SHP77 treated with DMSO at 0.1 percent for 48 hours (cell line): Measurements from ENCODE around the gene KIN.
A peak's percentile ranks its signal among the peaks of the same experiment; 100 is the strongest.
"Not testable (repeated sequence)": the region's sequence is repeated elsewhere in the genome, so short reads cannot be mapped to it uniquely, and the experiment has no call there.

Experiments used
- DNase-seq: peaks from one replicate; lab custom pipeline; 2025; lab: John Stamatoyannopoulos, UW

KIN gene

GRCh38 chr10:7794251-7795026 is 6.6 kb upstream of the KIN start:
- DNase-seq = no peak

- DNase-seq = no peak
These were observed 4.7 kb upstream of the KIN start for GRCh38 chr10:7792541-7792940.

GRCh38 chr10:7789390-7789789 is 1.6 kb upstream of the KIN start:
- no peak for DNase-seq

- no peak for DNase-seq
These were observed 970 bp upstream of the KIN start for GRCh38 chr10:7788639-7789286.

GRCh38 chr10:7787150-7787856 is 490 bp downstream of the KIN start:
- DNase-seq = no peak

- DNase-seq = no peak
These were observed 1.4 kb downstream of the KIN start for GRCh38 chr10:7786430-7786829.

- DNase-seq = not testable (repeated sequence)
These were observed 5.6 kb downstream of the KIN start for GRCh38 chr10:7782194-7782593.

- no peak for DNase-seq
These were observed 11.0 kb downstream of the KIN start for GRCh38 chr10:7776777-7777176.

DNA sequence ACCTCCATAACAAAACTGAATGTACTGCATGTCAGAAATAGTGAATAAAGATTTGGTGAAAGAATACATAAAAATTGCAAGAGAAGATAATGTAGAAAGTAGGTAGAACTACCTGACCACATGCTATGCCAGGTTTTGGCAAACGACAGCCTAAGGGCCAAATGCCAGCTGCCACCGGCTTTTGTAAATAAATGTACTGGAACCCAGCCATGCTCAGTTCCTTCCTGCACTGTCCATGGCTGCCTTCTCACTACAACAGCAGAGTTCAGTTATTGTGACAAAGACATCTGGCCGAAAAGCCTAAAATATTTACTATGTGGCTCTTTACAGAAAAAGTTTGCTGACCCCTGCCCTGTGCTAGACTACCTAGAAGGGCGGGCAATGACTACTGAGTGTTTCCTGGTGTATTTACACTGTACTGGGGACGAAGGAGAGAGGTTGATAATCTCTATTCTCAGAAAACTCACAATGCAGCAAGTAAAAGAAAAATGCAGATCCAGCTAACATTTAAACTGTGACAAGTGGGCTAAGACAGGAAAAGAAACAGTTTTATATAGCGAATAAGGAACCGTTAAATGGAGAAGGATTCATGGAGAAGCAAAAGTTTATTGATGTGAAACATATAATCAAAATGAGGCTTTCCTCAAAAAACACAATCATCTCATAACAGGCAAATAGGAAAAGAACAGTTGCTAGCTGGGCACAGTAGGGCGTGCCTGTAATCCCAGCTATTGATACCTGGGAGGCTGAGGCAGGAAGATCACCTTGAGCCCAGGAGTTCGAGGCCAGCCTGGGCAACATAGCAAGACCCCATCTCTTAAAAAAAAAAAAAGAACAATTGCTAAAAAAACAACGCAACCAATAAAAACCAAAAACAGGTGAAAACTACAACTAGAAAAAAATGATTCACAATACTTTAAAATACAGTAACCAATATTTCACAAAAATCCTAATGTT is 13.7 kb downstream of the KIN start:
- peak; percentile 35 for DNase-seq

GRCh38 chr10:7768417-7768816 is 19.4 kb downstream of the KIN start:
- DNase-seq = no peak

GRCh38 chr10:7767209-7767608 is 20.6 kb downstream of the KIN start:
- no peak for DNase-seq

GRCh38 chr10:7766241-7766640 is 21.6 kb downstream of the KIN start:
- no peak for DNase-seq

- DNase-seq = no peak
These were observed 23.9 kb downstream of the KIN start for GRCh38 chr10:7763929-7764328.

- no peak for DNase-seq
These were observed 31.3 kb downstream of the KIN start for GRCh38 chr10:7756360-7756992.

DNA sequence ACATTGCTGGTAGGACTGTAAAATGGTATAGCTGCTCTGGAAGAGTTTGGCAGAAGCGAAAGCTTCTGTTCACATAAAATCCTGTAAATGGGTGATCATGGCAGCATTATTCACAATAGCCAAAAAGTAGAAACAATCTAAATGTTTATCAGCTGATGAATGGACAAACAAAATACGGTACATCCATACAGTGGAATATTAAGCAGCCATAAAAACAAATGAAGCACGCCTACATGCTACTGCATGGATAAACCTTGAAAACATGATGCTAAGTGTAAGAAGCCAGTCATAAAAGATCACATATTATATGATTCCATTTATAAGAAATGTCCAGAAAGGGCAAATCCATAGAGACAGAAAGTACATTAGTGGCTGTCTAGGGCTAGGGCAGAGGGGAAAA is 32.7 kb downstream of the KIN start:
- no peak for DNase-seq

DNA sequence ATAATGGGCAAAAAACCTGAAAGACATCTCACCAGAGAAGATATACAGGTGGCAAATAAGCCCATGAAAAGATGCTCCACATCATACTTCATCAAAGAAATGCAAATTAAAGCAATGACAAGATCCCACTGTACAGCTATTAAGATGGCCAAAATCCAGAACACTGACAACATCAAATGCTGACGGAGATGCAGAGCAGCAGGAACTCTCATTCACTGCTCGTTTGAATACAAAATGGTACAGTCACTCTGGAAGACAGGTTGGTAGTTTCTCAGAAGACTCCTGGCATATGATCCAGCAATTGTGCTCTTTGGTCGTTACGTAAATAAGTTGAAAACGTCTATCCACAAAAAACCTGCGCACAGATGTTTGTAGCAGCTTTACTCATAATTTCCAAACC is 35.5 kb downstream of the KIN start:
- no peak for DNase-seq

DNA sequence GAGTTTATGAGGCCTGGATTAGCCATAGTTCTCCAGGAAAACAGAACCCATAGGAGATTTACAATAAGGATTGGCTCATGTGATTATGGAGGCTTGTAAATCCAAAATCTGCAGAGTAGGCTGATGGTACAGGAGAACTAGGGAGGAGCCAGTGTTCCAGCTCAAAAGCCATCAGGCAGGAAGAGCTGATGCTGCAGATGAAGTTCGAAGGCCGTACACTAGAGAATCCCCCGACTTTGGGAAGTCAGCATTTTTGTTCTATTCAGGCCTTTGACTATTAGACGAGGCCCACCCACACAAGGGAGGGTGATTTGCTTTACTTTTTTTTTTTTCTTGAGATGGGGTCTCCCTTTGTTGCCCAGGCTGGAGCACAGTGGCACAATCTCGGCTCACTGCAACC is 37.6 kb downstream of the KIN start:
- DNase-seq = no peak

GRCh38 chr10:7748637-7749036 is 39.2 kb downstream of the KIN start:
- DNase-seq = not testable (repeated sequence)

DNA sequence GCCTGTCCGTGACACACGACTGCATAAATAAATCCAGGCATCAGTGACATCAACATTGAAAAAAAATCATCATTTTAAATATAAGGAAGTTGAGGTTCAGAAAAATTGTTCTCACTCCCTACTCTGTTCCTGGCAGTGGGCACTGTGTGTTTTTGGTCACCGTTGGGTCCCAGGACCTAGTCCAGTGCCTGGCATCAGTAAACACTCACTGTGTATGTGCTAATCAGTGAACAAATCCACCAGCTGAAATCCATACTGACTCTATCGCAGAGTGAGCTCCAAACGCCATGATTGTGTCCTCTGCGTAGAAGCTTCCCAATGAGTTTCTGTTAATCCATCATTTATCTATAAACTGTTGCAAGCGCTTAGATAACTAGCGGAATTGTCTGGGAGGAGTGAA is 43.5 kb downstream of the KIN start:
- DNase-seq = no peak

DNA sequence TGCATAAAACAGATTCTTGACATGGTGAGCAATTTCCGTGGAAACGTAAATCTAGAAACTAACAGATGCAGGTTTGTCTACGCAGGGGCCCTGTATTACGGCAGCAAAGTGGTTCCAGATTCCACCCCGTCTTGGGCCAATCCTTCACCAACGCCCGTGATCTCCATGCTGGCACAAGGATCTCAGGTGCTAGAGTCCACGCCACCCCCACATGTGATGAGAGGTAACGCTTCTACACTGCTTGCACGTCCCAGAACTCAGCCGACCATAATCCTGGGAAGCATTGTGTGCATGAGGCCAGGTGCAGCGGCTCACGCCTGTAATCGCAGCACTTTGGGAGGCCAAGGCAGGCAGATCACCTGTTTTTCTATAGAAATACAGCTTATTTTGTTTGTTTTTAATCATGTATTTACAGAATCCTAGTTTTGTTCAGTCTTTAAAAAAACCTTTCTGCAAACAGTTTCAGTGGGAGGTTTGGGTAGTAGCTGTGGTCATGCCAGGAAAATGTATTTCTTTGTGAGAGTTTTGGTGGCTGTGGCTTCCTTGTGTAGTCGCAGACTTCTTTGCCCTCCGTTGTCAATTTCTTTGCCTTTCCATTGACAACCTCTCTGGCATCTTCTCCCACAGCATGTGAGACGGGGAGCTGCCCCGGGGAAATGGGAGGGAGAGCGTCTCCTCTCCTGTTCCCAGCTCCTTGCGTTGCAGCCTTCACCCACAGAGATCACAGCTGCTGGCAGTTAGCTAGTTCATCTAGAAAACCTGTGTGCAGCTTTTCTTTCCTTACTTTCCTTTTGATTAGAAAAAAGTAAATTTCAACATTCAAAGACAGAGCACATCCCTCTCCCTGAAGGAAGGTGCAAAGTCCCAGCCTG is 49.0 kb downstream of the KIN start:
- no peak for DNase-seq

DNA sequence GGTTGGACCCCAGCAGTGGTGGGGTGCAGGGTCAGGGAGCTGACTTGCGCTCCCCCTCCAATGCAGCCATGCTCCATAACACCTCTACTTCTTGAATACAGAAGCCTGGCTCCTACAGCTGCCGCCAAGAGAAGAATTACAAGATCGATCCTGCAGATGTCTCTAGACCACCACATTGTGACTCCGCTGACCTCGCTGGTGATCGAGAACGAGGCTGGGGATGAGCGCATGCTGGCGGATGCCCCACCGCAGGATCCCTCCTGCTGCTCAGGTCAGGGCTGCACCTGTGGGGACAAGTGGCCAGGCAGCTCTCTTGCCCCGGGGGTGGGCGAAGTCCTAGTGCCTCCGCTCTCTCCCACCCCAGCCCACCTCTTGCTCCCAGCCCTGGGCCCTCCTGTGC is 53.0 kb downstream of the KIN start:
- no peak for DNase-seq
